B cell (primary cell): ENCODE measurements around the gene ERBB2.

Experiments
- EZH2 ChIP-seq: IDR thresholded peaks from 2 replicates; pipeline ENCODE4 v1.6.1; 2012; ENCODE audit warnings: borderline replicate concordance, low read depth, mild to moderate bottlenecking, moderate library complexity, low read length; ENCODE audit not compliant: insufficient read depth, poor library complexity, severe bottlenecking
- TF ChIP-seq, protein P1 (sequence below): fragments of 200-600 bp; IDR thresholded peaks from one replicate; pipeline ENCODE4 v1.8.0; 2022; ENCODE audit warnings: antibody characterized with exemption, mild to moderate bottlenecking

DNA sequence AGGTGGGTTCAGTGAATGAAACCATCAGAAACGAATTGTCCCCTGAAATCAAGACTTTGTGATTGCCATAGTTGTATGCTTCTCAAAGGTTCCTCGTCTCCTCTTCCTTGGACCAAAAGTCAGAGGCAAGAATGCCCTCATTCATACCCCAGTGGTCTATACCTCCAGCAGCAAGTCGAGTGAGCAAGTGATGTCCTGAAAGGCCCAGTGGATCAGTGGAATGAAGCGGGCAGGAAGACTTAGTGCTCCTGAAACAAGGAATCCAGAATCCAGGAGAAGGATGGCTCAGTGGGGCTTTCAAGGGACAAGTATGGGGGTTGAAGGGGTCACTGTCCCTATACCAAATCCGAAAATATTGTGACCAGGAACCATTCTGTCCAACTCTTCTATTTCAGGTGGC lies 5.3 kb upstream of the ERBB2 start:
- TF ChIP-seq EZH2, result no peak
- TF ChIP-seq, protein P1, sequence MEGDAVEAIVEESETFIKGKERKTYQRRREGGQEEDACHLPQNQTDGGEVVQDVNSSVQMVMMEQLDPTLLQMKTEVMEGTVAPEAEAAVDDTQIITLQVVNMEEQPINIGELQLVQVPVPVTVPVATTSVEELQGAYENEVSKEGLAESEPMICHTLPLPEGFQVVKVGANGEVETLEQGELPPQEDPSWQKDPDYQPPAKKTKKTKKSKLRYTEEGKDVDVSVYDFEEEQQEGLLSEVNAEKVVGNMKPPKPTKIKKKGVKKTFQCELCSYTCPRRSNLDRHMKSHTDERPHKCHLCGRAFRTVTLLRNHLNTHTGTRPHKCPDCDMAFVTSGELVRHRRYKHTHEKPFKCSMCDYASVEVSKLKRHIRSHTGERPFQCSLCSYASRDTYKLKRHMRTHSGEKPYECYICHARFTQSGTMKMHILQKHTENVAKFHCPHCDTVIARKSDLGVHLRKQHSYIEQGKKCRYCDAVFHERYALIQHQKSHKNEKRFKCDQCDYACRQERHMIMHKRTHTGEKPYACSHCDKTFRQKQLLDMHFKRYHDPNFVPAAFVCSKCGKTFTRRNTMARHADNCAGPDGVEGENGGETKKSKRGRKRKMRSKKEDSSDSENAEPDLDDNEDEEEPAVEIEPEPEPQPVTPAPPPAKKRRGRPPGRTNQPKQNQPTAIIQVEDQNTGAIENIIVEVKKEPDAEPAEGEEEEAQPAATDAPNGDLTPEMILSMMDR, result no peak
